ENCODE results near the gene IL23R.

- TF ChIP-seq EZH2 (IDR thresholded peaks at IDR 0.05; ENCODE audit: insufficient read depth, low read length) (no peak), CTCF (IDR thresholded peaks at IDR 0.05; ENCODE audit: insufficient read depth, low read depth, low read length) (no peak)
Measured at GRCh38 chr1:67190410-67190809, 24.2 kb downstream of the IL23R start.
